SW 1271 (cell line): ENCODE results near the gene SLC48A1.
A peak's percentile ranks its signal among the peaks of the same experiment; 100 is the strongest.

Experiments
- DNase-seq, 2 experiments: peaks; one replicate each; lab custom pipeline; 2025; lab: John Stamatoyannopoulos, UW

SLC48A1 gene

DNA sequence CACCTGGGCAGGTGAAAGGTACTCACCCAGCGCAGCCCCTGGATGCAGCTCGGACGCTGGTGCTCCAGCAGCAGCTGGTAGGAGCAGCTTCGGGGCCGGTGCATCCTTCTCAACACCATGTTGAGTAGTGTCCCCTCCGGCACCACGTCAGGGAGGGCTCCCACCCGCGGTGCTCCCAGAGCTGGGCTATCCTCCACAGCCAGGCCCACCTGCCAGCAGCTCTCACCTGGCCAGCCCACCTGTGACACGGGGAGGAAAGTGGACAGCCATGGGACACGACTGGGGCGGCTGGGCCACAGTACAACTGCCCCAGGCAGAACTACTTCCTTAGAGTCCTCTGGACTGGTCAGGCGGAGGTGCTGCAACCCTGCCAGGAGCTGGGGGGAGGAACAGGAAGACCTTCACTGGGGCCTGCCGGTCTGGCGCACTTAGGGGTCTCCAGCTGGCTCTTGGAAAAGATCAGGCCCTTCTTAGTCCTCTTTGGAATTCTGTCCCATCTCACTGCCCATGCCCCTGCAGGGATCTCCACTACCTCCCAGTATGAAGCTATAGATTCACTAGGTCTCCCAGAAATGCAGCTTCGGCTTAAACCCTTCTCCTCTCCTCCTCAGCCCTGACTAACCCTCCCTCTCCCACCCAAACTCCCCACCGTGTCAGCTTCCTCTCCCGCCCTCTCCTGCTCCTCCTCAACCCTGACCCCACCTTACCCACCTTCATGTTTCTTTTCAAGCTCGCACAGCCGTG, 15.0 kb upstream of the SLC48A1 start:
- no peak for DNase-seq

DNA sequence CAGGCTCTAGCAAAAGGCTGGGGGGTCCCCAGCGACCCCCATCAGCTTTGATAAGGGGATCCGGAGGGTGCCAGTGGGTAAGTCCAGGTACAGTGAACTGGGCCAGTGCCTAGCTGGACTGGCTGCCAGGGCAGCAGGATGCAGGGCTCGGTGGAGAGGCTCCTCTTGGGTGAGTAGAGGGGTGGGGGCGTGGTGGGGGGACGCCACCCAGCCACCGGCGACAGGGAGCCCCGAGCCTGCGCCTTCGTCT, 14.5 kb upstream of the SLC48A1 start:
- DNase-seq: no peak

DNA sequence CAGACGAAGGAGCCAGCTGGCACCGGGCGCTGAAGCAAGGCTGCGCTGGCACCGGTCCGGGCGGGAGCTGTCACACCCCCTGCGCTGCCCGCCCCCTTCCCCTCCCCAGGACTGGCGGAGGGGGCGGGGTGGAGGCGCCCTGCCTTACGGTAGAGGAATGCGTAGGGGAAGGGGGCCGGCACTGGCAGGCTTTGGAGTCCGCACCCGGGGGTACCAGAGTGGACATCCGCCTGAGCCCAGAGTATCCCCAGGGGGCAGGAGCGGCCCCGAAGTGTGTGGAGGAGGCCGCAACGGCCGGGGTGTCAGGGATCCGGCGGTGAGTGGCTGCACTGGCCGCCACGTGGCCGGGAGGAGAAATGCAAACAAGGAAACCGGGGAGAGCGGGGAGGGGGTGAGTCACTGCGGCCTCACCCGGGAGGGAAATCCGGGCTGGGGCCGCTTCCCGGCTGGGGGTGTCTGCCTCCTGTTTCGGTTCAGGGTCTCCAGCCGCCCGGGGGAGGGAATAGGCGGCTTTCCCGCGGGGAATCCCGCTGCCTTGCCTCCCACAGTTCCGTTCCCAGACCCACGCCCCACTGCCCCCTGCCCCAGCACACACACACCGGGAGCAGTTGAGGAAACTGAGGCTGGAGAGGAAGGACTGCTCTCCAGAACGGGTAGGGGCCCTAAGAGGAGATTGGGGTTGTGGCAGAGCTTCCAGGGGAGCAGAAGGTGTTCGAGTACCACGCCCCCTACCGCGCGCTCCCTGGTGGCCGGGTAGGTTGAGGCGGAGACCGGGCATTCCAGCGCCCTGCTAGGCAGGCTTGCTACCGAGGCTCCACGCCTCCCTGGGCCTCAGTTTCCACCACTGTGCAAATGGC, 14.0 kb upstream of the SLC48A1 start, which contains the start of gene RAPGEF3:
Gene RAPGEF3, minus strand, starts transcription at position 47 of the 857 bp plus-strand sequence. CDS start 324 bp downstream, outside the sequence.
- DNase-seq: peak; percentile 28 to 73

DNA sequence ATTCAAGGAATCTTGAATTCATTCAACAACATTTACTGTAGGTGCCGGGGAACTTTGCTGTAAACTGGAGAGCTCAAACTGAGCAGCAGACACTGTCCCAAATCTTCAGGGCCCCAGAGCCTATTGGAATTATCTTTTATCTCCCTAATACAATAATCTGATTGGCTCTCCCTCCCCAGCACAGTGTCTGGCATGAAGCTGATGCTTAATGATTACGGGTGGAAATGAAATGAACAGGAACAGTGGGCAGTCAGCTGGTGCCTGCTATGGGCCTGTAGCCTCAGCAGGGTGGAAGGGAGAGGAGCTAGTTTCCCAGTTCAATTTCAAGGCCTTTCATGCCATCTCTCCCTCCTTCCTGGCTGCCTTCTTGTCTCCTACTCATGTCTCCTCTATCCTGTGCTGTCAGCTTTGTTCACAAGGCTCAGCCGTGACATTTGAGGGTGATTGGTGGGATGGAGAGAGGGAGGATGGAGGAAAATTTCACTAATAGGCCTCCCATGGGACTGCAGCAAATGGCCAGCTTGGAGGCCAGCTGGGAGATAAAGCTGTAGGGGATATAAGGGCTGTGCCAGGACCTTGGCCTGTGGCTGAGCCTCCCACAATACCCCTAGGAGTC, 10.1 kb upstream of the SLC48A1 start:
- DNase-seq: no peak

DNA sequence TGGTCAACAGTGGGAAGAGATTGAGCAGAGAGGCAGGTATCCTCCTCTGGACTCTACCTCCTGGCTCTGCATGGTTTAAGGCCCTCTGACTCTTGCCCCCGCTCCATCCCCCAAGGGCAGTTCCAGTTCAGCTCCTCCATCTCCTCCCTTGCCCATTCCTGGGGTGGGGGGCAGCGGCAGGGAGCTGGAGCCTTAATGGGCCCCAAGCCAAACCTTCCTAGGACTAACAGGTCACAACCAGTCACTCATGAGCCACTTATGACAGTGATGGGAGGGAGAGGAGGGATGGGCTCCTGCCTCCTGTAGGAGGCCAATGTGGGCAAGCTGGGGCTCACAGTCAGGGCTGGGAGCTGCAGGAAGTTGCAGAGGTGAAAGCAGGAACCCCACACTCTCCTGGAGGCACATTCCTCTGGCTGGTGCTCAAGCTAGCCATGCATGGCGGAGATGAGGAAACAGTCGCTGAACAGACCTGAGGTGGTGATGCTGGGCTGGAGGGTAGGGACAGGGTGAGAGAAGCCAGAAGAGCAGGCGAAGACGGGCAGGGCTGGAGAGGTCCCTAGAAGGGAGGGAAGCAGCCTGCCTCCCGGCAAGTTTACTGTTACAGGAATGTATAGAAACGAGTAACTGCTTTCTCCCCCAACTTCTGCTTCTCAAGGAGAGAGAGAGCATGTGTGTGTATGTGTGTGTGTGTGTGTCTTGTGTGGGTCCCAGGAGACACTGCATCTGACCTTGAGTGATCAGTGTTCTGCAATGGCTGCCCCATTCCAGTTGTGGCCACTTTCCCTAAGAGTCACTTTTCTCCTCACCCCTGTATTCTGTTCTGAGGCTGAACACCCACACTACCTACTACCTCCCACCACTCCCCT, 9.3 kb upstream of the SLC48A1 start:
- no peak for DNase-seq

DNA sequence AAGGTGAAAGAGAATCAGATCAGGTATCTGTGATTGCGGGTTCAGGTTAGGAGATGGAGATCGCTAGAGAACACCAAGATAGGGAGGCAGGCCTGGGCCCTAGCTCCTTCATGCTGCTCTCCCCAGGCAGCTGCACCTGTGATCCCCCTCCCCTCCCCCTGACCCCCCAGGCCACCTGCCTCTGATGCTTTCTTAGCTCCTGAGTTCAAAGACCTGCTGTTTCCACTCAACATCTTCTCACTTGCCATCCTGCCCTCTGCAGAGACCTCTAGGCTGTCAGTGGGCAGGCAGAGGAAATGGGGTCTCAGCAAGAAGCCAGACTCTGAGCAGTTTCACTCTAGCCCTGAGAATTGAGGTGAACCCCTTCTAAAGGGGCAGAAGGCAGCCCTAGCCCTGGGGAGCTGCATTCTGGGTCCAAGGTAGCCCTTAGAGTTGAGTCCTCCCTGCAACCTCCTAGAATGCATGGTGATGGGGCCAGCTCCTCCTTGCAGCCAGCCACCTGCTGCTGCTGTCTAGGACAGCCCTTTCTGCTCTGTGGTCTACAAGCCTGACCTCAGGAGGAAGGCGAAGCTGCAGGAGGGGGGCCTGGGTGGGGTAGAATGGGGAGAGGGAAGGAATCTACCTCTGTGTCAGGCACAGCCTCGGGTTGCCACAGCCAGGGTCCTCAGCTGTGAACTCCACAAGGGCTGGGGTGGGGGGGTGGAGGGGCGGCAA, 6.4 kb upstream of the SLC48A1 start:
- DNase-seq: no peak

DNA sequence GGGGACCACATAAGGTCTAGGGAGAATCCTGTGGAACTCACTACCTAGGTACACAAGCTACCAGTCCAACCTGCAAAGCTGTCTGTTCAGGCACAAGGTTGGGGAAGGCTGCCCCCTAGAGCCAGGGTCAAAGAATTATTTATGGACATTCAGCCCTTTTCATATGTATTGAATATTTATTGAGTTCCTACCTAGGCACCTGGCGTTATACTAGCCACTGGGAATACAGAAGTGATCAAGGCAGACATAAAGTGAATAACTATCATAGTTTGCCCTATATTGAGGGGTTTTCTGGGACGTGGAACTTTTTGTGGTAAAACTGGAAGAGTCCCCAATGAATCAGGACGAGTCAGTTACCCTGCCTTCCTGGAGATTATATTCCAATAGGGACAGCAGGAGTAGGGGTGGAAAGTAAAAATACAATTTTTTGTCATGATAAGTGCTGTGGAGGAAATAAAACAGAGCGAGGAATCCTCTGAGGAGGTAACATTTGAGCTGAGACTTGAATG, 5.8 kb upstream of the SLC48A1 start:
- DNase-seq: peak in 1 of 2 experiments; percentile 43

DNA sequence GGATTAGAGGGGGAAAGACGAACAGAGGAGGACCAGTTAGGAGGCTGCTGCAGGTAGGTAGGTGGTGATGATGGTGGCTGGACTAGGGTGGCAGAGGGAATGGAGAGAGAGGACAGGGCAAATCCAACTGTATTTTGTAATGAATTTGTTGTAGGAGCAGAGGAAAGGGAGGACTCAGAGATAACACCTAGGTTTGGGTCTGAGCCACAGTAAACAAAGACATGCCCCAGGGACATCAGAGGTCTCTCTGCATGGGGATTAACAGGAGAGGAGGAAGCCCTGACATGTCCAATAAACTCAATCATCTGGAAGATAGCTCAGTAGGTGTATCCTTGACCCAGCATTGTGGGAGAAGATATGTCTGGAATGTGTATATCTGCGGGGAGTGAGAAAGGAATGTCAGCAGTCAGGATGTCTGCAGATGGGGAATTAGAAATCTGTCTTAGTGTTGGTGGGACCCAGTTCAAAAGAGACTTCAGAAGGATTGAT, 4.7 kb upstream of the SLC48A1 start:
- DNase-seq: peak in 1 of 2 experiments; percentile 53

DNA sequence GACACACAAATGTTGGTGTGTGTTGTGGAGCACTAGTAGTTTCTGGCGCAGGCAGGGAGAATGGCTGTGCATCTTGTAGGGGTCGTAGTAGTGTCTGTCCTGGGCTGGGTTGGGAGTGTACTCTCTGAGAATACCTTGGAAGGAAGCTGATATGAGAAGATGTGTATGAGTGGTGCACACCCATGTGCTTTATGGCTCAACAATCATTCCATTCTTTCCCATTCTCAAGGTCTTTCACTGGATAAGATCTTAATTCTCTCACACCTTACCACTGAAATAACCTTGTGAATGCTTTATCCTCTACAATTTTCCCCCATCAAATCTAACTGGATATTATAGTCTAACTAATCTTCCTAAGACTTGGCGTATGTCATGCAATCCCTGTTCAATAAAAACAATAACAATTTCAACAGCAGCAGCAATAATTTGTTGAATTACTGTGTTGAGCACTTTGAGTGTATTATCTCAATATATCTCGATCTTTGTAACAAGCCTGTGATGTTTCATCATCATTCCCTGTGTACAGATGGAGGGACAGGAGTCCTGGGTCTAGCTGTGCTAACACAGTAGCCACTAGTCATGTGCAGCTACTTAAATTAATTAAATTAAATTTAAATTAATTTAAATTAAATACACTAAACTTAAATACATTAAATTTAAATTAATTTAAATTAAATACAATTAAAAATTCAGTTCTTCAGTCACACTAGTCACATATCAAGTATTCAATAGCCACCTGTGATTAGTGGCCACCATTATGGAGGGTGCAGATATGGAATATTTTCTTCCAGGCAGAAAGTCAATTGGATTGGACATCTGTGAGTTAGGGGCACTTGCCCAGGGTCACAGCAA, 3.6 kb upstream of the SLC48A1 start:
- DNase-seq: no peak

DNA sequence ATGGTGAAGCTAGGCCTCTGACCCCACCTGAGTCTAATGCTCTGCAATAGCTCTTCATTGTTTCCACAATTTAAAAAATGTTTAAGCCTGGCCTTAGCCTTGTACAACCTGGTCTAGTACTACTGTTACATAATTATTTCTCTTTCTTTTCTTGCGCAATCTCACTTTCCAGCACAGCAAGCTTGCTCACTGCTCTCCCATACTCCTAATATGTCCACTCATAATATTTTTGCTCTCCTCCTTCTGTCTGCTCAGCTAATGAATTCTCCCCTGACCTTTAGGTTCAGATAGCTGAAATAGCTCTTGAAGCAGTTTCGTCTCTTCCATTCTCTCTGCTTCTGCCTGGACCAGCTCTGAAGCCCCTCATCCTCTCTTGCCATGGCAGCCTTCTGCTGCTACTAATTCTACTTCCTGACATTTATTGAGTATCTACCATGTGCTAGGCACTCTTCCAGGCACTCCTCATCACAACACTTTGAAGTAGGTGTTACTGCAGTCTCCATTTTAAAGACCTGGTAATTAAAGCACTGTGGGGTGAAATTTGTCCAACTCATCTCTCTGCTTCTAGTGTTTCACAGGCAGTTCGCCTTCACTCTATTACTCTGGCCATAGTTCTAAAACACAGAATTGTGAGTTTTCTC, 2.8 kb upstream of the SLC48A1 start:
- DNase-seq: no peak

DNA sequence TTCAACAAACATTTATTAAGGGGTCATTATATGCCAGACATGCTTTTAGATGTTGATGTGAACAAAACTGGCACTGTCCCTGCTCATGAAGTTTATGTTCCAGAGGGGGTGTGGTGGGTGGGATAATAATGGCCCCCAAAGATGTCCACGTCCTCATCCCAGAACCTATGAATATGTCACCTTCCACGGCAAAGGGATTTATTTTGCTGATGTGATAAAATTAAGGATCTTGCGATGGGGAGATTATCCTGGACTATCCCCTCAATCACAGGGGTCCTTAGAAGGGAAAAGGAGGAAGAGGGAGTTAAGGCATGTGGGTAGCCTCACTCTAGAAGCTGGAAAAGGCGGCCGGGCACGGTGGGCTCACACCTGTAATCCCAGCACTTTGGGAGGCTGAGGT, 1.7 kb upstream of the SLC48A1 start:
- no peak for DNase-seq

DNA sequence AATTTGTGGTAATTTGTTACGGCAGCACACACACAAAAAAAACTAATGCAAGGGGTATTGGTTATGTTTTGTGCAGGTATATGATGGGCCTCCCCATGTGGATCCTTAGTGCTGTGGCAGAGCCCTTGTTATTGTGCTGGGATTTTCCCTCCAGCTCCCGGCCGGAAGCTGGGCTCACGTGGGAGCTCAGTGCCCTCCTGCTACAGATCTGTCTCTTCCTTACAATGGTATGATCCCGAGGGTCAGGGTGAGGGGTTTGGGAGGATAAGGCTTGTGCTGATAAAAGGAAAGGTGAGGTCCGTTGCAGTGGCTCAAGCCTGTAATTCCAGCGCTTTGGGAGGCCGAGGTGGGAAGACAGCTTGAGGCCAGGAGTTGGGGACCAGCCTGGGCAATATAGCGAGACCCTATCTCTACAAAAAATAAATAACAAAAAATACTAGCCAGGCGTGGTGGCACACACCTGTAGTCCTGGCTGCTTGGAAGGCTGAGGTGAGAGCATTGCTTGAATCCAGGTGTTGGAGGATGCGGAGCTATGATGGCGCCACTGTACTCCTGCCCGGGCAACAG, 861 bp upstream of the SLC48A1 start:
- DNase-seq: no peak

DNA sequence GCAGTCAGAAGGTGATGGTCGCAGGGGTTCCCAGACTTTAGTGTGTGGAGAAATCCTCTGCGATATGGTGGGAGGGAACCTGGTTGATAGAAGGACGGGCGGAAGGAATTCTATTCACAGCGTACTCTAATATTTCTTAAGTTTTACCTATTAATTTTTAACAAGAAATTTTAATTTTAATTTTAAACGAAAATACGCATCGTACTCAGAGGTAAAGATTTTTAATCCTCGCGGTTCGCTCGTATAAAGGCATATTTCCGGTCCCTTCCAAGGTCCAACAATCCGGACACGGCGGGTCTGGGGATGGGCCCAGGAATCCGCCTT, 338 bp upstream of the SLC48A1 start:
- no peak for DNase-seq

DNA sequence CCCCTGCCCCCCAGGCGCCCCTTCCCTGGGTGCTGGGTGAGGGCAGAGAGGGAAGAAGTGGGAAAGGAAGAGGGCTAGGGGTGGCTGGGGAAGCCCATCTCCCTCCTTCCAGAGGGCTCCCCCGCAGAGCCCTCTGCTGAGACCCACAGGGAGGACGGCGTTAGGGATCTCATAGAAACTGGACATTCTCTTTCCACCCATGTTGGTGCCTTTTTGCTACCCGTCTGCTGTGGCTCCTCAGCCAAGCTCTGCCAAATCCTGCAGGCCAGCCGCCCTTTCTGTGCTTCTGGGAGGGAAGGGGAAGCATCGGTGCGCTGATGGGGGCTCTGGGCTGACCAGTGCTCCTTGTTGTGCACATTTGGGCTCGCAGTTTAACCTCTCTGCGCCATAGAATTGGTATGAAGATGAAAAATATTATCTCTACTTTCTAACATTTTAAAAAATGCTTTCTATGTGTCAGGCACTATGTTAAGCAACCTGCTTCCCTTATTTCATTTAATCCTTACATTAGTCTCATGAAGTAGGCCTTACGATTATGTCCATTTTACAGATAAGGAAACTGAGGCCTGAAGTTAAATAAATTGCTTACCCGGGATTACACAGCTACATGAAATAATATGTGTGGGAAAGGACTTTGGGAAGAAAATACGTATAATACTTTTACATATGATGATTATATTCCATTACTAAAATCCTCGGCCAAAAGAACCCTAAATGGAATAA, 981 bp downstream of the SLC48A1 start:
- DNase-seq: no peak

DNA sequence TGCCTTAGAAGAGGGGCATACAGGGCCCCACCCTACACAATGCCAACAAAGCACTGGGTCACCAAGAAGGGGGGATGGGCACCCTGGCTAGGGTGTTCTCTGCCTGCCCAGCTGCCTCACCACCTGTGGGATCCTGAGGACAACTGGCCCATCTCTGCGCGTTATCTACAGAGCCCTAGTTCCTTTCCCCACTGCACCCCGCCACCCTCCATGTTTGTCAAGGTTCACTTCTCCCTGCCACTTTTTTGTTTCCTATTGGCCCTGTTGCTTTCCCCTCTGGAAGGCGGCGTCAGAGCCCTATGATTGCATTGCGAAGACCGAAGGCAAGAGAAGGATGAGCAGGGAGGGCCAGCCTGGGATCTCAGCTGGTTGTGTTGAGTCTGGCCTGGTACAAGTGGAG, 1.6 kb downstream of the SLC48A1 start:
- no peak for DNase-seq

DNA sequence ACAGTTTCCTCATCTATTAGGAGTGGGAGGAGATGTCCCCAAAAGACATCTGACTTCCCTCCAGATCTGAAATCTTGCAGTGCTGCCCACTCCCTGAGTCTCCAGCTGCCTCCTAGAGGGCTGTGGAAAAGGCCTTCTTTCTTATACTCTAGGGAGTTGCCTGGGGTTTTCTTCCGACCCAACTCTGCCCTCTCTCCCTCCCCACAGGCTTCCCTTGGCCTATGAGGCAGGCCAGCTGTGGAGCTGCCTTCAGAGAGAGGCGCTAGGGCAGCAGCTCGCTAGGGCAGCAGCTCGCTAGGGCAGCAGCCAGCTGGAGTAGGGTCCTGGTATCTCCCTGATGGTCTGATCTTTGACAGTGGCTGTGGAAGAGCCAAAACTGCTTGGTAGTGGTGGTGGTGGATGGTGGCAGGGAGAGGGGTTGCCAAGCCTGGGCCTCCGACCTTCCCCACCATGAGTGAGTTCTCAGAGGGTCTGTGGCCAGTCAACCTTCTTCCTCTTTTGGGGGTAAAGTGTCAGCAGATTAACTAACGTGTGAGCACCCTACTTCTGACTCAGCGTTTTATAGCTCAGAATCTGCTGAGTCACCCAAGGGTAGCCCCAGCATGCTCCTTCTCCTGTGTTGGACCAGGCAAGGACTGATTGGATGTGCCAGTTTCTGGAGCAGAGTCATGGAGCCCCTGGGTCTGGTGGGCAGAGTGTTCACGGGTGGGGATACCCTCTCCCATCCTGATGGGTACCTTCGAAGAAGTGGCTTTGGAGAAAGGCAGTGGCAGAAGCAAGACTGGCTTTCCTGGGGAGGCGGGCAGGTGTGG, 2.3 kb downstream of the SLC48A1 start:
- no peak for DNase-seq

DNA sequence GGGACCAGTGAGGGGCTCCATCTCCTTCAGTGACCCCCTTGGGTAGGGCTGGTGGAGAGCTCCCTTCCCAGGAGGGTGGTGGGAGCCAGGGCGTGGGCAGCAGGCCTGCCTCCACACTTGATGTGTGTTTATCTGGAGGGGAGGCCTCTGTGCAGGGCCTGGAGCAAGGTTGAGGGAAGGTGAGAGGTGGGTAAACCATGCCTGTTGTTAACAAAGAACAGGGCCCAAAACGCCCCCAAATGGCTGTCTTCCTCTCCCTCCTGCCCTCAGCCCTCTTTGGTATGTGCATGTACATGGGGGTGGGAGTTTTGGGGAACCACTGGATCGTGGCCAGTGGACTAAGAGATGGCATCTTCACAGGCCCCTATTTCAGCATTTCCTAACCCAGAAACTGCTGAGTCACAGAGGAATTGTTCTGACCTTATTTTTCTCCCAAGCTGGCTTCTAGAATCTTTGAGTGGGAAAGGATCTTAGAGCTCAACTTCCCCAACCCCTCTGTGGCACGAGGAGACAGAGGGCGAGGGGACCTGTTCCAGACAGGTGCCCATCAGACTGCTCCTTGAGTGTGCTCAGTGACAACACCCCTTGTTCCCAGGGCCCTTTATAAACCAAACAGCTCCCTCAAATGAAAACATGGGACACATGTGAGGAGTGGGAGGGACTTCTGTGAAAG, 3.6 kb downstream of the SLC48A1 start:
- no peak for DNase-seq
